ENCODE data around the gene MUS81.

MUS81 gene

DNA sequence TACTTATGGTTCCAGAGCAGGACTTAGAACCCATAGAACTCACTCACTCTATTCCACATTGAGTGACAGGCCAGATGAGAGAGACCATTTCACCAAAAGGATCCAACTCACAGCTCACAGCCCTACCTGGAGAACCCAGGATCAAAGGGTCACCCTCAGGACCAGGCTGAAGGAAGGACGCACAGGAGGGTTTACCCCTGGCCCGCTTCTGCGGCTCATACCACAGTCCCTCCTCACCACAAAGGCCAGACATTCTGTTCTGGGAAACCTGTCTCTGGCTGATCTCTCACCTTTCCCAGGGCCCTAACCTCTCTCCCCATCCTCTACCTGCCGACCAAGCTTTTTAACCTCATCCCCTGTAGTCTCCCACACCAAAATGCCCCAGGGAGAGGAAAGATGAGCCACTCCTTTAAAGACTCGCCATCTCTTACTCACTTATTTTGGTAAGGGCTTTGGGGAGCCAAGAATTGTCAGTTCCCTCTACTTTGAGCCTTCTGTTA is 35.3 kb downstream of the MUS81 start:
- no peak for DNase-seq (ENCODE audit: low read depth in 1 of 2, low spot score in 1 of 2)

DNA sequence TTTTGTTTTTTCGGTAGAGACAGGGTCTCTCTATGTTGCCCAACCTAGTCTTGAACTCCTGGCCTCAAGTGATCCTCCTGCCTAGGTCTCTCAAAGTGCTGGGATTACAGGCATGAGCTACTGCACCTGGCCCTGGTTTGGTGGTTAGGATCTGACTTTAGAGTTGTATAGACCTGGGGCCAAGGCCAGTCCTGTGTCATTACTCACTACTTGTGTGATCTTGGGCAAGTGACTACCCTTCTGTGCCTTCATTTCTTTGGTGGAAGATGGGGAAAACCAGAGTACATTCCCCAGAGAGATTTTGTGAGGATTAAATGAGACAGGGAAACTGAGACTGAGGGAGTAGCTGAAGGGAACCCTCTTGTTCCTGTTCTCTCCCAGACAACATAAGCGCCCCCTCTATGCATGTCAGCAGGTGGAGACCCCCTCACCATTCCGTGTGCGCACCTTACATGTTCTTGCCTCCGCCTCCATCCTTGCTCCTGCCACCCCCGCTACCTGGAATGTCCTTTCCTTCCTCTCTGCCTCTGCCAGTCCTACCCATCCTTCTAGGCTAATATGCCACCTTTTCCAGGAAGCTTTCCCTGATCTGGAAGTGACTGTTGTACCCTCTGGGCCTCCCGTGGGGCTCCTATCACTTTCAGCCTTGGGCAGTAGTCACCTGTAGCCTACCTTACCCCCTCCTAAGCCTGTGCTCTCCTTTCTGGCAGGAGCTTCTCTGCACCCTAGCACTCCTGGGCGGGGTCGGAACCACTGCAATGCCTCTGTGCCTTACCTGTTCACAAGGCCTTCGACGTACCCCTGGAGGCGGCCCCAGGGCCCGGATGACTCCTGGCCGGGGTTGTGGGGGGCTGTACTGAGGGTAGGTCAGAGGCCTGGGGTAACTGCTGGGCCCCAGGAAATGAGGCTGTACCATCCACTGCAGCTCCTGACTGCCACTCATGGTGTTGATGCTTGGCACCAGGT is 36.1 kb downstream of the MUS81 start:
- no peak overlapping the region for H3K27ac ChIP-seq (replicated peaks)
- TF ChIP-seq, protein P1, sequence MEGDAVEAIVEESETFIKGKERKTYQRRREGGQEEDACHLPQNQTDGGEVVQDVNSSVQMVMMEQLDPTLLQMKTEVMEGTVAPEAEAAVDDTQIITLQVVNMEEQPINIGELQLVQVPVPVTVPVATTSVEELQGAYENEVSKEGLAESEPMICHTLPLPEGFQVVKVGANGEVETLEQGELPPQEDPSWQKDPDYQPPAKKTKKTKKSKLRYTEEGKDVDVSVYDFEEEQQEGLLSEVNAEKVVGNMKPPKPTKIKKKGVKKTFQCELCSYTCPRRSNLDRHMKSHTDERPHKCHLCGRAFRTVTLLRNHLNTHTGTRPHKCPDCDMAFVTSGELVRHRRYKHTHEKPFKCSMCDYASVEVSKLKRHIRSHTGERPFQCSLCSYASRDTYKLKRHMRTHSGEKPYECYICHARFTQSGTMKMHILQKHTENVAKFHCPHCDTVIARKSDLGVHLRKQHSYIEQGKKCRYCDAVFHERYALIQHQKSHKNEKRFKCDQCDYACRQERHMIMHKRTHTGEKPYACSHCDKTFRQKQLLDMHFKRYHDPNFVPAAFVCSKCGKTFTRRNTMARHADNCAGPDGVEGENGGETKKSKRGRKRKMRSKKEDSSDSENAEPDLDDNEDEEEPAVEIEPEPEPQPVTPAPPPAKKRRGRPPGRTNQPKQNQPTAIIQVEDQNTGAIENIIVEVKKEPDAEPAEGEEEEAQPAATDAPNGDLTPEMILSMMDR (IDR thresholded peaks at IDR 0.05; ENCODE audit: insufficient read depth, low read length): no peak
- TF ChIP-seq, protein P2, sequence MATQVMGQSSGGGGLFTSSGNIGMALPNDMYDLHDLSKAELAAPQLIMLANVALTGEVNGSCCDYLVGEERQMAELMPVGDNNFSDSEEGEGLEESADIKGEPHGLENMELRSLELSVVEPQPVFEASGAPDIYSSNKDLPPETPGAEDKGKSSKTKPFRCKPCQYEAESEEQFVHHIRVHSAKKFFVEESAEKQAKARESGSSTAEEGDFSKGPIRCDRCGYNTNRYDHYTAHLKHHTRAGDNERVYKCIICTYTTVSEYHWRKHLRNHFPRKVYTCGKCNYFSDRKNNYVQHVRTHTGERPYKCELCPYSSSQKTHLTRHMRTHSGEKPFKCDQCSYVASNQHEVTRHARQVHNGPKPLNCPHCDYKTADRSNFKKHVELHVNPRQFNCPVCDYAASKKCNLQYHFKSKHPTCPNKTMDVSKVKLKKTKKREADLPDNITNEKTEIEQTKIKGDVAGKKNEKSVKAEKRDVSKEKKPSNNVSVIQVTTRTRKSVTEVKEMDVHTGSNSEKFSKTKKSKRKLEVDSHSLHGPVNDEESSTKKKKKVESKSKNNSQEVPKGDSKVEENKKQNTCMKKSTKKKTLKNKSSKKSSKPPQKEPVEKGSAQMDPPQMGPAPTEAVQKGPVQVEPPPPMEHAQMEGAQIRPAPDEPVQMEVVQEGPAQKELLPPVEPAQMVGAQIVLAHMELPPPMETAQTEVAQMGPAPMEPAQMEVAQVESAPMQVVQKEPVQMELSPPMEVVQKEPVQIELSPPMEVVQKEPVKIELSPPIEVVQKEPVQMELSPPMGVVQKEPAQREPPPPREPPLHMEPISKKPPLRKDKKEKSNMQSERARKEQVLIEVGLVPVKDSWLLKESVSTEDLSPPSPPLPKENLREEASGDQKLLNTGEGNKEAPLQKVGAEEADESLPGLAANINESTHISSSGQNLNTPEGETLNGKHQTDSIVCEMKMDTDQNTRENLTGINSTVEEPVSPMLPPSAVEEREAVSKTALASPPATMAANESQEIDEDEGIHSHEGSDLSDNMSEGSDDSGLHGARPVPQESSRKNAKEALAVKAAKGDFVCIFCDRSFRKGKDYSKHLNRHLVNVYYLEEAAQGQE (IDR thresholded peaks at IDR 0.05; ENCODE audit: insufficient replicate concordance, low read depth): no peak
- TF ChIP-seq POLR2AphosphoS5 (IDR thresholded peaks at IDR 0.05; ENCODE audit: low read depth) (no peak), SPI1 (IDR thresholded peaks at IDR 0.05; ENCODE audit: borderline replicate concordance, low read depth) (no peak), GABPA (IDR thresholded peaks at IDR 0.05; ENCODE audit: low read depth) (no peak)
- no peak overlapping the region for H3K4me3 ChIP-seq (replicated peaks; ENCODE audit: insufficient read depth, low read length)
- DNase-seq (ENCODE audit: low read depth in 1 of 2, low spot score in 1 of 2): no peak
- no peaks in the 10 kb centered on the region for H3K27me3 ChIP-seq (ENCODE audit: insufficient read depth, poor library complexity, severe bottlenecking)

More for the DNA sequence above, 35.3 kb downstream of the MUS81 start:
- H3K27me3 ChIP-seq (ENCODE audit: insufficient read depth, poor library complexity, severe bottlenecking): no peaks in the 10 kb centered on the region
- H3K4me3 ChIP-seq (replicated peaks; ENCODE audit: insufficient read depth, low read length): no peak overlapping the region
- TF ChIP-seq POLR2AphosphoS5 (IDR thresholded peaks at IDR 0.05; ENCODE audit: low read depth) (no peak), SPI1 (IDR thresholded peaks at IDR 0.05; ENCODE audit: borderline replicate concordance, low read depth) (no peak), GABPA (IDR thresholded peaks at IDR 0.05; ENCODE audit: low read depth) (no peak)
- TF ChIP-seq, protein P1 (IDR thresholded peaks at IDR 0.05; ENCODE audit: insufficient read depth, low read length): no peak
- TF ChIP-seq, protein P2 (IDR thresholded peaks at IDR 0.05; ENCODE audit: insufficient replicate concordance, low read depth): no peak
- H3K27ac ChIP-seq (replicated peaks): no peak overlapping the region

DNA sequence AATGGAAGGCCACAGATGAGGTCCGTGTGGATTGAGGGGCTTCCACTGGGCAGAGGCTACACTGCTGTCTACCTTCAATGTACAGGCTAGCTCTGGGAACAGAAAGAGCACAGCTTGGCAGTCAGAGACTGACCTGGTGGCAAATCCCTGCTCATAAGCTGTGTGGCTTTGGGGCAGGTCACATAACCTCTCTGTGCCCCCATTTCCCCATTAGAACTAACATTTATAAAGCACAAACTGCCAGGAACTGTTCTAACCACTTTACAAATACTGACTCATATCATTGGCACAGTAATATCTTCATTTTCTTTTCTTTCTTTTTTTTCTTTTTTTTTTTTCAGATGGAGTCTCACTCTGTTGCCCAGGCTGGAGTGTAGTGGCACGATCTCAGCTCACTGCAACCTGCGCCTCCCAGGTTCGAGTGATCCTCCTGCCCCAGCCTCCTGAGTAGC is 36.8 kb downstream of the MUS81 start:
- Histone ChIP-seq H3K27me3 (ENCODE audit: insufficient read depth, poor library complexity, severe bottlenecking) (no peaks in the 10 kb centered on the region), H3K27ac (replicated peaks) (no peak overlapping the region), H3K4me3 (replicated peaks; ENCODE audit: insufficient read depth, low read length) (no peak overlapping the region)
- no peak for DNase-seq (ENCODE audit: low read depth in 1 of 2, low spot score in 1 of 2)
- TF ChIP-seq, protein P2 (IDR thresholded peaks at IDR 0.05; ENCODE audit: insufficient replicate concordance, low read depth): no peak
- TF ChIP-seq GABPA (IDR thresholded peaks at IDR 0.05; ENCODE audit: low read depth) (no peak), SPI1 (IDR thresholded peaks at IDR 0.05; ENCODE audit: borderline replicate concordance, low read depth) (no peak), POLR2AphosphoS5 (IDR thresholded peaks at IDR 0.05; ENCODE audit: low read depth) (no peak)
- TF ChIP-seq, protein P1 (IDR thresholded peaks at IDR 0.05; ENCODE audit: insufficient read depth, low read length): no peak

All from HL-60 (cell line).